Ishikawa (cell line): ENCODE measurements around the gene MRPS21.

Experiments used
- CEBPB ChIP-seq: IDR thresholded peaks from 2 replicates; pipeline ENCODE4 v1.6.1; 2012
- CREB1 ChIP-seq: IDR thresholded peaks from 2 replicates; pipeline ENCODE4 v1.6.1; 2012; ENCODE audit warnings: low read depth
- EGR1 ChIP-seq: IDR thresholded peaks from 2 replicates; pipeline ENCODE4 v1.6.1; 2012
- EP300 ChIP-seq: IDR thresholded peaks from 2 replicates; pipeline ENCODE4 v1.6.1; 2012; ENCODE audit warnings: borderline replicate concordance
- FOXM1 ChIP-seq: IDR thresholded peaks from 2 replicates; pipeline ENCODE4 v1.6.1; 2012; ENCODE audit warnings: low read depth, borderline replicate concordance
- MAX ChIP-seq: IDR thresholded peaks from 2 replicates; pipeline ENCODE4 v1.6.1; 2012
- NFIC ChIP-seq: IDR thresholded peaks from 2 replicates; pipeline ENCODE4 v1.6.1; 2012
- RAD21 ChIP-seq: IDR thresholded peaks from 2 replicates; pipeline ENCODE4 v1.6.1; 2012; ENCODE audit warnings: low read depth
- REST ChIP-seq: IDR thresholded peaks from 2 replicates; pipeline ENCODE4 v1.6.1; 2012; ENCODE audit warnings: low read depth, mild to moderate bottlenecking
- TAF1 ChIP-seq: IDR thresholded peaks from 2 replicates; pipeline ENCODE4 v1.6.1; 2012; ENCODE audit warnings: low read depth, mild to moderate bottlenecking
- TCF12 ChIP-seq: IDR thresholded peaks from 2 replicates; pipeline ENCODE4 v1.6.1; 2012; ENCODE audit warnings: low read depth
- TEAD4 ChIP-seq: IDR thresholded peaks from 2 replicates; pipeline ENCODE4 v1.6.1; 2012
- USF1 ChIP-seq: IDR thresholded peaks from 2 replicates; pipeline ENCODE4 v1.6.1; 2012
- YY1 ChIP-seq: IDR thresholded peaks from 2 replicates; pipeline ENCODE4 v1.6.1; 2012; ENCODE audit warnings: low read depth
- ZBTB7A ChIP-seq: IDR thresholded peaks from 2 replicates; pipeline ENCODE4 v1.6.1; 2012; ENCODE audit warnings: low read depth

MRPS21 gene

GRCh38 chr1:150299716-150300115, 6.1 kb downstream of the MRPS21 start:
- TF ChIP-seq REST, result no peak
- TF ChIP-seq NFIC, result no peak
- TF ChIP-seq ZBTB7A, result no peak
- no peak for TF ChIP-seq TCF12
- no peak for TF ChIP-seq TEAD4
- TF ChIP-seq RAD21, result no peak

GRCh38 chr1:150302338-150302737, 8.7 kb downstream of the MRPS21 start:
- TF ChIP-seq RAD21 (no peak), TAF1 (no peak), MAX (no peak), YY1 (no peak), REST (no peak), ZBTB7A (no peak), NFIC (no peak), USF1 (no peak), EGR1 (no peak), CREB1 (no peak), TCF12 (no peak), EP300 (no peak), TEAD4 (no peak), CEBPB (no peak), FOXM1 (no peak)

- TF ChIP-seq FOXM1, result no peak
- no peak for TF ChIP-seq EGR1
- TF ChIP-seq TEAD4, result no peak
- TF ChIP-seq TCF12, result no peak
- TF ChIP-seq EP300, result no peak
- no peak for TF ChIP-seq REST
- TF ChIP-seq CEBPB, result no peak
- TF ChIP-seq RAD21, result no peak
- TF ChIP-seq CREB1, result no peak
- no peak for TF ChIP-seq ZBTB7A
Measured at GRCh38 chr1:150302902-150303301, 9.2 kb downstream of the MRPS21 start.

GRCh38 chr1:150309758-150310508, 16.3 kb downstream of the MRPS21 start:
- TF ChIP-seq EGR1 (no peak), ZBTB7A (no peak), RAD21 (no peak), FOXM1 (no peak), EP300 (no peak), CREB1 (no peak), NFIC (no peak), MAX (no peak), REST (no peak), TCF12 (no peak), TEAD4 (no peak), TAF1 (no peak), YY1 (no peak), USF1 (no peak), CEBPB (no peak)
